BLaER1 treated with 17β-estradiol and CSF1 and Interleukin-3, amounts not matched to agents 10 nM and 100 nM (cell line): Measurements from ENCODE around the gene TBC1D17.

Source experiments
- H3K27ac ChIP-seq, 11 experiments: shearing (Covaris generic); formaldehyde crosslinking; 2 replicates each; pipeline ENCODE4 v1.8.1; 2022
- H3K27me3 ChIP-seq, 11 experiments: shearing (Covaris generic); formaldehyde crosslinking; 2 replicates each; pipeline ENCODE4 v1.8.1; 2022
- H3K36me3 ChIP-seq, 11 experiments: shearing (Covaris generic); formaldehyde crosslinking; 2 replicates each; pipeline ENCODE4 v1.8.1; 2022
- H3K4me1 ChIP-seq, 10 experiments: shearing (Covaris generic); formaldehyde crosslinking; 2 replicates each; pipeline ENCODE4 v1.8.1; 2022
- H3K4me2 ChIP-seq, 11 experiments: shearing (Covaris generic); formaldehyde crosslinking; 2 replicates each; pipeline ENCODE4 v1.8.1; 2022
- H3K4me3 ChIP-seq, 10 experiments: shearing (Covaris generic); formaldehyde crosslinking; 2 replicates each; pipeline ENCODE4 v1.8.1; 2022
- H3K9ac ChIP-seq, 11 experiments: shearing (Covaris generic); formaldehyde crosslinking; 2 replicates each; pipeline ENCODE4 v1.8.1; 2022
- H3K9me3 ChIP-seq, 11 experiments: shearing (Covaris generic); formaldehyde crosslinking; replicated peaks in 1 of 11; 2 replicates each; pipeline ENCODE4 v1.8.1; 2022
- H4K20me1 ChIP-seq, 11 experiments: shearing (Covaris generic); formaldehyde crosslinking; 2 replicates each; pipeline ENCODE4 v1.8.1; 2022
- Cebpa-rat ChIP-seq, 11 experiments: shearing (Covaris generic); IDR thresholded peaks; 2 replicates each; pipeline ENCODE4 v1.8.1; 2022

The TBC1D17 gene

GRCh38 chr19:49844138-49845095 is 33.1 kb upstream of the TBC1D17 start:
- Histone ChIP-seq H4K20me1 (peaks cover 0 to 20% (median 0%) of the 10 kb centered on the region in 11 experiments; a peak in 2 of 22 replicates), H3K9ac (no peak overlapping the region), H3K27ac (no peak overlapping the region), H3K36me3 (peaks cover 16 to 28% (median 18%) of the 10 kb centered on the region in 11 experiments), H3K4me1 (peaks cover 23 to 46% (median 37%) of the 10 kb centered on the region in 10 experiments), H3K4me2 (peak overlapping the region in 8 of 11 experiments; percentile 58 to 74 (median 62); a peak in 16 of 22 replicates), H3K9me3 (peaks cover 0 to 10% (median 7%) of the 10 kb centered on the region in 11 experiments; a peak in 12 of 22 replicates), H3K27me3 (no peaks in the 10 kb centered on the region), H3K4me3 (no peak overlapping the region)
- no peak for TF ChIP-seq Cebpa-rat (IDR thresholded peaks at IDR 0.05)

DNA sequence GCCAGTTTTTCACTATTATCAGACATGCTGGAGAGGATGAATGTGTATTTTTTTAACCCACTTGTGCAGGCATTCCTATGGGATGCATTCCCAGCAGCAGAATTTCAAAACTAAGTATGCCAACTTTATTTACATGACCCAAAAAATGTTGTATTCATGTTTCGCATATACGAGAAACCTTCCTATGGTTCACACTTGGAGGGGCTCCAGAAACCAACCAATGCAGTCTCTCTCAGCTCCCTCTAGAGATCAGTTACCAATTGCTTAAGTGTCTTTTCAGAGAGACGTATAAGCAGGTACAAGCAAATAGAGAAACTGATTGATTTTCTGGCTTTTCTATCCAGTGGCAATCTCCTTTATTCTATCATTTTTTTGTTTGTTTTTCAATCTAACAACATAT is 32.1 kb upstream of the TBC1D17 start:
- Histone ChIP-seq H4K20me1 (peaks cover 0 to 18% (median 0%) of the 10 kb centered on the region in 11 experiments; a peak in 2 of 22 replicates), H3K4me1 (peaks cover 31 to 54% (median 43%) of the 10 kb centered on the region in 10 experiments), H3K9ac (no peak overlapping the region), H3K27ac (no peak overlapping the region), H3K27me3 (no peaks in the 10 kb centered on the region), H3K4me2 (no peak overlapping the region), H3K9me3 (peaks cover 0 to 14% (median 8%) of the 10 kb centered on the region in 11 experiments; a peak in 12 of 22 replicates), H3K36me3 (peaks cover 6 to 18% (median 9%) of the 10 kb centered on the region in 11 experiments; a peak in 21 of 22 replicates), H3K4me3 (no peak overlapping the region)
- no peak for TF ChIP-seq Cebpa-rat (IDR thresholded peaks at IDR 0.05)

DNA sequence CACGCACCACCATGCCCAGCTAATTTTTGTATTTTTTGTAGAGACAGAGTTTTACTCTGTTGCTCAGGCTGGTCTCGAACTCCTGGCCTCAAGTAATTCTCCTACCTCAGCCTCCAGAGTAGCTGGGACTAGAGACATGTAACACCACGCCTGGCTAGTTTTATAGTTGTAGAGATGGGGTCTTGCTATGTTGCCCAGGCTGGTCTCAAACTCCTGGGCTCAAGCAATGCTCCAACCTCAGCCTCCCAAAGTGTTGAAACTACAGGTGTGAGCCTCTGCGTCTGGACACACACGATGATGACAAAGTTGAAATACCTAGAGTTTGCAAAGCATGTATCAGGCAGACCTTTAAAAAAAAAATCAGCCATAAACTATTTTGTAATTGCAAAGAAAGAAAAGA is 31.1 kb upstream of the TBC1D17 start:
- Histone ChIP-seq H3K27ac (no peak overlapping the region), H3K4me3 (no peak overlapping the region), H3K4me1 (peaks cover 31 to 53% (median 43%) of the 10 kb centered on the region in 10 experiments), H4K20me1 (peaks cover 0 to 18% (median 0%) of the 10 kb centered on the region in 11 experiments; a peak in 2 of 22 replicates), H3K9me3 (peaks cover 0 to 14% (median 8%) of the 10 kb centered on the region in 11 experiments; a peak in 12 of 22 replicates), H3K36me3 (peaks cover 0 to 10% (median 0%) of the 10 kb centered on the region in 11 experiments; a peak in 4 of 22 replicates), H3K9ac (no peak overlapping the region), H3K27me3 (no peaks in the 10 kb centered on the region), H3K4me2 (no peak overlapping the region)
- no peak for TF ChIP-seq Cebpa-rat (IDR thresholded peaks at IDR 0.05)

DNA sequence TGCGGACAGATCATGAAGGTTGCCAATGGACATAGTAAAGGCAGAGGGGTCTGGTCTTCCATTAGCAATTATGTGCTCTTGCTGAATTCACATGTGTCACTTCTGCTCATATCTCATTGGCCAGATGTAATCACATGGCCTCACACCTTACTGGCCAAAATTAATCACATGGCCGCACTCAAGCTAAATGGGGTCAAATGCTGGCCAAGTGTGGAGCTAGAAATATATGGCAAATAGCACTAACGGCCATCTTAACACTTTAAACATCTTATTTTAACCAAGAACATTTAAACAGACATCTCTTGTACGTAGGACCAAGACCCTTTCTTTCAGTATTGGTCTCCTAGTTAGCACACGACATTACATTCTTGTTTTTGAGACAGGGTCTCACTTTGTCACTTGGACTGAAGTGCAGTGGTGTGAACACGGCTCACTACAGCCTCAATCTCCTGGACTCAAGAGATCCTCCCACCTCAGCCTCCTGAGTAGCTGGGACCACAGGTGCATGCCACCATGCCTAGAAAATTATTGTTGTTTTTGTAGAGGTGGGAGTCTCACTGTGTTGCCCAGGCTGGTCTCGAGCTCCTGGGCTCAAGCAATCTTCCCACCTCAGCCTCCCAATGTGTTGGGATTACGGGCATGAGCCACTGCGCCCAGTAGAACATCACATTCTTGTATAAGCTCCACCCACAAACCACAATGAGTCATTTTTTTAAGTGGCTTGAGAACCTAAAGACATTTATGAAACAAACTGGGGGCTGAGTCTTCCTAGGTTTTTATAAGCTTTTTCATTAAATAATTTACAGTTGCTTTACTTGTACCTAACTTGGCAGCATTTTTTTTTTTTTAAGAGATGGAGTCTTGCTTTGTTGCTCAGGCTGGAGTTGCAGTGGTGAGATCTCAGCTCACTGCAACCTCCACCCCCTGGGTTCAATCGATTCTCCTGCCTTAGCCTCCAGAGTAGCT is 29.5 kb upstream of the TBC1D17 start:
- H3K4me1 ChIP-seq = peaks cover 39 to 59% (median 47%) of the 10 kb centered on the region in 10 experiments
- H3K27me3 ChIP-seq = no peaks in the 10 kb centered on the region
- H4K20me1 ChIP-seq = peaks cover 12 to 31% (median 13%) of the 10 kb centered on the region in 11 experiments; a peak in 21 of 22 replicates
- peak overlapping the region in 2 of 11 experiments; percentile 21 to 28; a peak in 1 of 22 replicates for H3K27ac ChIP-seq
- peaks cover 0 to 5% (median 0%) of the 10 kb centered on the region in 11 experiments; a peak in 2 of 22 replicates for H3K36me3 ChIP-seq
- TF ChIP-seq Cebpa-rat (IDR thresholded peaks at IDR 0.05) = no peak
- H3K4me3 ChIP-seq = no peak overlapping the region
- peaks cover 0 to 14% (median 8%) of the 10 kb centered on the region in 11 experiments; a peak in 12 of 22 replicates for H3K9me3 ChIP-seq
- no peak overlapping the region for H3K9ac ChIP-seq
- H3K4me2 ChIP-seq = peak overlapping the region in 9 of 11 experiments; percentile 23 to 73 (median 61); a peak in 16 of 22 replicates

GRCh38 chr19:49848938-49849337 is 28.6 kb upstream of the TBC1D17 start:
- TF ChIP-seq Cebpa-rat (IDR thresholded peaks at IDR 0.05) = no peak
- Histone ChIP-seq H3K4me2 (peak overlapping the region in 8 of 11 experiments; percentile 23 to 73 (median 62); a peak in 11 of 22 replicates), H3K27ac (no peak overlapping the region)

GRCh38 chr19:49849433-49850220 is 27.9 kb upstream of the TBC1D17 start:
- Histone ChIP-seq H3K36me3 (peaks cover 0 to 11% (median 7%) of the 10 kb centered on the region in 11 experiments; a peak in 15 of 22 replicates), H3K27ac (peak overlapping the region in 7 of 11 experiments; percentile 88 to 96 (median 91); a peak in 4 of 22 replicates), H3K27me3 (no peaks in the 10 kb centered on the region), H3K9ac (peak overlapping the region in 5 of 11 experiments; percentile 87 to 97 (median 93); a peak in 8 of 22 replicates), H3K4me1 (peaks cover 40 to 58% (median 49%) of the 10 kb centered on the region in 10 experiments), H3K9me3 (peaks cover 0 to 14% (median 8%) of the 10 kb centered on the region in 11 experiments; a peak in 12 of 22 replicates), H3K4me2 (peak overlapping the region; percentile 56 to 92 (median 83)), H4K20me1 (peaks cover 28 to 35% (median 29%) of the 10 kb centered on the region in 11 experiments), H3K4me3 (peak overlapping the region in 7 of 10 experiments; percentile 89 to 99 (median 97); a peak in 8 of 20 replicates)
- no peak for TF ChIP-seq Cebpa-rat (IDR thresholded peaks at IDR 0.05)

More at GRCh38 chr19:49848938-49849337, 28.6 kb upstream of the TBC1D17 start:
- Histone ChIP-seq H3K27me3 (no peaks in the 10 kb centered on the region), H3K9ac (no peak overlapping the region), H3K9me3 (peaks cover 0 to 14% (median 8%) of the 10 kb centered on the region in 11 experiments; a peak in 12 of 22 replicates), H3K4me3 (no peak overlapping the region), H3K36me3 (peaks cover 0 to 5% (median 0%) of the 10 kb centered on the region in 11 experiments; a peak in 4 of 22 replicates), H3K4me1 (peaks cover 39 to 59% (median 49%) of the 10 kb centered on the region in 10 experiments), H4K20me1 (peaks cover 21 to 35% (median 22%) of the 10 kb centered on the region in 11 experiments)

- Histone ChIP-seq H3K27ac (peak overlapping the region; percentile 88 to 97 (median 92); a peak in 19 of 22 replicates), H3K9ac (peak overlapping the region; percentile 87 to 99 (median 94))
- TF ChIP-seq Cebpa-rat (IDR thresholded peaks at IDR 0.05) = no peak
Observed at GRCh38 chr19:49850221-49850486, 27.3 kb upstream of the TBC1D17 start.

More at GRCh38 chr19:49850221-49850486, 27.3 kb upstream of the TBC1D17 start:
- H3K9me3 ChIP-seq = peaks cover 0 to 14% (median 8%) of the 10 kb centered on the region in 11 experiments; a peak in 12 of 22 replicates
- H4K20me1 ChIP-seq = peaks cover 31 to 41% (median 34%) of the 10 kb centered on the region in 11 experiments
- H3K4me3 ChIP-seq = peak overlapping the region; percentile 83 to 99 (median 96)
- no peaks in the 10 kb centered on the region for H3K27me3 ChIP-seq
- H3K36me3 ChIP-seq = peaks cover 3 to 16% (median 11%) of the 10 kb centered on the region in 11 experiments; a peak in 20 of 22 replicates
- H3K4me2 ChIP-seq = peak overlapping the region; percentile 56 to 92 (median 83)
- peaks cover 40 to 56% (median 49%) of the 10 kb centered on the region in 10 experiments for H3K4me1 ChIP-seq
